Spleen (tissue), 11 donors: ENCODE measurements around the gene SH3BP4. TPM values are rescaled to one million over a fixed set of nuclear protein-coding genes. Genes with fewer than 3 reads are reported as not detected.

Experiments
- DNase-seq: peaks from one replicate; pipeline ENCODE4 v3.0.0-alpha.2; 2020
- H3K27ac ChIP-seq, 8 donors: fragments of 200-600 bp; sonication (generic) in 7 of 8; 1 replicate in 4 of 8; 2 replicates in 4 of 8; pipeline versions ENCODE4 v1.5.0 to v1.8.0; 2016 to 2021; ENCODE audit warnings: inconsistent platforms in 4 of 8, mild to moderate bottlenecking in 4 of 8, moderate library complexity in 1 of 8
- H3K27me3 ChIP-seq, 7 donors: fragments of 200-600 bp; sonication (generic) in 6 of 7; replicated peaks in 1 of 7; 1 replicate in 4 of 7; 2 replicates in 3 of 7; pipeline versions ENCODE4 v1.5.0 to v1.8.0; 2016 to 2021; ENCODE audit warnings: inconsistent platforms in 3 of 7, mild to moderate bottlenecking in 1 of 7
- H3K36me3 ChIP-seq, 6 donors: fragments of 200-600 bp; sonication (generic) in 5 of 6; 1 replicate in 4 of 6; 2 replicates in 2 of 6; pipeline versions ENCODE4 v1.5.0 to v1.8.0; 2016 to 2021; ENCODE audit warnings: inconsistent platforms in 2 of 6
- H3K4me1 ChIP-seq, 6 donors: fragments of 200-600 bp; sonication (generic) in 5 of 6; 1 replicate in 3 of 6; 2 replicates in 3 of 6; pipeline versions ENCODE4 v1.5.0 to v1.8.0; 2016 to 2021; ENCODE audit warnings: inconsistent platforms in 3 of 6
- H3K4me3 ChIP-seq, 8 donors: fragments of 200-600 bp; sonication (generic) in 7 of 8; 1 replicate in 4 of 8; 2 replicates in 4 of 8; pipeline versions ENCODE4 v1.5.0 to v1.8.0; 2016 to 2021; ENCODE audit warnings: inconsistent platforms in 4 of 8, mild to moderate bottlenecking in 4 of 8, moderate library complexity in 2 of 8
- H3K9me3 ChIP-seq, 8 donors: fragments of 200-600 bp; sonication (generic) in 7 of 8; 1 replicate in 4 of 8; 2 replicates in 4 of 8; pipeline versions ENCODE4 v1.5.0 to v1.8.0; 2016 to 2021; ENCODE audit warnings: inconsistent platforms in 4 of 8
- CTCF ChIP-seq, 11 experiments: fragments of 200-600 bp in 7 of 11; fragments of 450-650 bp in 4 of 11; sonication (generic) in 4 of 11; IDR thresholded peaks in 8 of 11; conservative IDR thresholded peaks in 3 of 11; 1 replicate in 7 of 11; 2 replicates in 4 of 11; pipeline versions ENCODE4 v1.4.0 to v1.8.0; 2016 to 2021; ENCODE audit warnings: antibody characterized with exemption in 11 of 11, inconsistent platforms in 4 of 11, mild to moderate bottlenecking in 1 of 11
- POLR2A ChIP-seq, 3 donors: fragments of 450-650 bp; IDR thresholded peaks; one replicate each; pipeline ENCODE4 v1.5.1; 2017; ENCODE audit warnings: antibody characterized with exemption in 3 of 3, mild to moderate bottlenecking in 1 of 3
- POLR2AphosphoS5 ChIP-seq, 3 donors: sonication (generic); formaldehyde crosslinking; IDR thresholded peaks; one replicate each; pipeline ENCODE4 v1.5.1; 2017; ENCODE audit warnings: antibody characterized with exemption in 3 of 3
- WGBS, 5 donors: extraction: QIAGEN DNeasy Blood & Tissue Kit in 3 of 5; methylation state at CpG; one replicate each; pipeline versions ENCODE4 v1.1.5 to v1.1.7; 2013 to 2018; 5-methylcytosine and 5-hydroxymethylcytosine counted together
- intact Hi-C: fragments of 100-400 bp; cut with DNase I; formaldehyde crosslinking; loops from one replicate; pipeline ENCODE4 v1.15.0; 2023; ENCODE audit warnings: low total_unique reads
- polyA plus RNA-seq, 3 donors: library from polyadenylated mRNA; stranded (reverse); fragments of 200-250 nt; gene quantifications; one replicate each; pipeline ENCODE4 v1.2.1, GENCODE V29; 2013
- total RNA-seq, 7 donors: library from RNA; depleted of rRNA in 3 of 7; stranded (reverse); fragments of >200 nt in 3 of 7; fragmentation: NEBNext Ultra II Directional in 4 of 7; extraction: Animal tissue kit (Norgen Biotek cat#: 25700) in 4 of 7; gene quantifications; one replicate each; pipeline versions ENCODE4 v1.1.0 to v1.2.1, GENCODE V29; 2016 to 2021
- donor health status: healthy with polysubstance abuse.
- donor health status: DM: no; HTN: no; CAD: no; lungs with moderate emphysema.
- donor health status: DM: no; HTN: no; CAD: no.
- donor health status: Bipolar disorder and iron deficiency.
- donor health status: healthy.
- donor health status: DM: no; HTN: no; CAD: no.
- donor health status: DM: yes; HTN: yes; CAD: no.

SH3BP4 gene
- total and polyA plus RNA-seq, 10 donors: 2.3 to 21.0 (median 12.4) TPM

GRCh38 chr2:234920836-234921235, 31.0 kb upstream of the SH3BP4 start:
- peaks cover 0 to 4% (median 0%) of the 10 kb centered on the region in 7 donors for H3K27me3 ChIP-seq
- no peaks in the 10 kb centered on the region for H3K4me1 ChIP-seq
- TF ChIP-seq CTCF (IDR thresholded peaks at IDR 0.05 in 8 of 11, conservative IDR thresholded peaks at IDR 0.05 in 3 of 11) (no peak), POLR2AphosphoS5 (IDR thresholded peaks at IDR 0.05) (no peak), POLR2A (IDR thresholded peaks at IDR 0.05) (no peak)
- H3K27ac ChIP-seq: no peak overlapping the region
- no peaks in the 10 kb centered on the region for H3K36me3 ChIP-seq
- 82 to 95% (median 95%) methylated on average over 2 of the region's 2 CpGs for WGBS, 5 donors
- no peak for DNase-seq
- H3K9me3 ChIP-seq: peaks cover 0 to 11% (median 0%) of the 10 kb centered on the region in 8 donors
- H3K4me3 ChIP-seq: no peak overlapping the region
- intact Hi-C loops: no loop called here

- WGBS, 5 donors: 87 to 95% (median 90%) methylated on average over 11 of the region's 11 CpGs
Measured at GRCh38 chr2:234929002-234929401, 22.8 kb upstream of the SH3BP4 start.

GRCh38 chr2:234930397-234930796, 21.4 kb upstream of the SH3BP4 start:
- WGBS, 5 donors: 70 to 82% (median 76%) methylated on average over 4 of the region's 4 CpGs
- intact Hi-C loops: no loop called here

More at GRCh38 chr2:234929002-234929401, 22.8 kb upstream of the SH3BP4 start:
- H3K36me3 ChIP-seq: no peaks in the 10 kb centered on the region
- intact Hi-C loops: no loop called here
- H3K9me3 ChIP-seq: peaks cover 0 to 9% (median 0%) of the 10 kb centered on the region in 8 donors
- H3K27me3 ChIP-seq: no peaks in the 10 kb centered on the region
- no peak overlapping the region for H3K27ac ChIP-seq
- no peak overlapping the region for H3K4me3 ChIP-seq
- no peak for DNase-seq
- H3K4me1 ChIP-seq: no peaks in the 10 kb centered on the region
- TF ChIP-seq POLR2AphosphoS5 (IDR thresholded peaks at IDR 0.05): no peak

GRCh38 chr2:234931371-234931770, 20.4 kb upstream of the SH3BP4 start:
- Histone ChIP-seq H3K4me1 (no peaks in the 10 kb centered on the region), H3K4me3 (no peak overlapping the region), H3K27ac (no peak overlapping the region), H3K27me3 (peaks cover 0 to 11% (median 0%) of the 10 kb centered on the region in 7 donors), H3K36me3 (no peaks in the 10 kb centered on the region), H3K9me3 (no peaks in the 10 kb centered on the region)
- no peak for TF ChIP-seq CTCF (IDR thresholded peaks at IDR 0.05 in 8 of 11, conservative IDR thresholded peaks at IDR 0.05 in 3 of 11)
- TF ChIP-seq POLR2A (IDR thresholded peaks at IDR 0.05): no peak
- TF ChIP-seq POLR2AphosphoS5 (IDR thresholded peaks at IDR 0.05): no peak
- intact Hi-C loops: no loop called here
- 78 to 92% (median 82%) methylated on average over 2 of the region's 2 CpGs for WGBS, 5 donors
- no peak for DNase-seq

More at GRCh38 chr2:234930397-234930796, 21.4 kb upstream of the SH3BP4 start:
- Histone ChIP-seq H3K9me3 (no peaks in the 10 kb centered on the region), H3K27ac (no peak overlapping the region), H3K4me1 (no peaks in the 10 kb centered on the region), H3K27me3 (peaks cover 0 to 4% (median 0%) of the 10 kb centered on the region in 7 donors), H3K4me3 (no peak overlapping the region), H3K36me3 (no peaks in the 10 kb centered on the region)
- TF ChIP-seq POLR2AphosphoS5 (IDR thresholded peaks at IDR 0.05) (no peak), POLR2A (IDR thresholded peaks at IDR 0.05) (no peak), CTCF (IDR thresholded peaks at IDR 0.05 in 8 of 11, conservative IDR thresholded peaks at IDR 0.05 in 3 of 11) (no peak)
- DNase-seq: no peak
